NCI-H460 (cell line): ENCODE measurements around the gene SMG6. TPM values are rescaled to one million over a fixed set of nuclear protein-coding genes. Genes with fewer than 3 reads are reported as not detected.
"Not testable (repeated sequence)": the region's sequence is repeated elsewhere in the genome, so short reads cannot be mapped to it uniquely, and the experiment has no call there.

Experiments
- DNase-seq: peaks from one replicate; pipeline ENCODE4 v3.0.0-alpha.2; 2016; ENCODE audit warnings: low read depth; ENCODE audit errors: extremely low read depth
- small RNA-seq, 2 experiments: library from RNA; depleted of rRNA; stranded (forward); fragments of <200 nt; gene quantifications; one replicate each; pipeline ENCODE3, GENCODE V24; 2014
- total RNA-seq: library from RNA; depleted of rRNA; stranded (reverse); fragments of >200 nt; shearing (Covaris generic); gene quantifications from 2 replicates; pipeline ENCODE4 v1.2.3, GENCODE V29; 2014; rRNA removed

The SMG6 gene
- total RNA-seq, 1 experiment from 2014 or later, result 7.2 TPM

GRCh38 chr17:2022647-2023240 is 280.8 kb downstream of the SMG6 start:
- DNase-seq, result no peak

GRCh38 chr17:2020721-2021120 is 282.9 kb downstream of the SMG6 start:
- DNase-seq, result no peak

GRCh38 chr17:2019723-2020122 is 283.9 kb downstream of the SMG6 start:
- no peak for DNase-seq

- DNase-seq, result no peak
These were observed 284.7 kb downstream of the SMG6 start for GRCh38 chr17:2018716-2019510.

- no peak for DNase-seq
These were observed 286.2 kb downstream of the SMG6 start for GRCh38 chr17:2017274-2017941.

GRCh38 chr17:2016494-2016893 is 287.1 kb downstream of the SMG6 start:
- no peak for DNase-seq

- DNase-seq, result no peak
These were observed 288.3 kb downstream of the SMG6 start for GRCh38 chr17:2015314-2015713.

GRCh38 chr17:2013994-2014317 is 289.6 kb downstream of the SMG6 start:
- DNase-seq, result no peak

- DNase-seq, result not testable (repeated sequence)
These were observed 290.2 kb downstream of the SMG6 start for GRCh38 chr17:2013220-2013993.

- DNase-seq, result no peak
These were observed 291.1 kb downstream of the SMG6 start for GRCh38 chr17:2012499-2012898.

GRCh38 chr17:2011411-2012371 is 291.9 kb downstream of the SMG6 start:
- no peak for DNase-seq

Small RNA genes within 50 kb of the gene (small RNA-seq; reads per million reads assigned to genes)
- gene AC090617.6 (0 reads per million in 2 experiments), gene AC090617.7 (0 reads per million in 2 experiments), gene AC090617.8 (0 reads per million in 2 experiments), gene AC090617.9 (0 reads per million in 2 experiments), gene MIR132 (0.29 to 3.7 reads per million in 2 experiments), gene MIR212 (0.25 to 5.2 reads per million in 2 experiments), gene OVCA2 (0 reads per million in 2 experiments), gene RN7SL624P (0 reads per million in 2 experiments), gene SNORD91A (769 to 795 reads per million in 2 experiments), gene SNORD91B (7.7 to 167 reads per million in 2 experiments)

Other genes starting within 250 kb of the SMG6 start
- gene HIC1, start 248.7 kb downstream of the SMG6 start, total RNA-seq, result 0.12 TPM in 2 replicates
- gene SRR, start 165 bp upstream of the SMG6 start, total RNA-seq, result 4.1 and 5.7 TPM in 2 replicates
- gene TSR1, start 32.7 kb upstream of the SMG6 start, total RNA-seq, result 39.9 and 50.1 TPM in 2 replicates
- 19.1 and 19.4 TPM in 2 replicates for gene SGSM2, start 33.7 kb upstream of the SMG6 start, total RNA-seq
- 8.0 and 10.1 TPM in 2 replicates for gene MNT, start 97.3 kb upstream of the SMG6 start, total RNA-seq
- gene METTL16, start 208.1 kb upstream of the SMG6 start, total RNA-seq, result 30.3 and 33.2 TPM in 2 replicates